ENCODE measurements around the gene MAMLD1.

DNA sequence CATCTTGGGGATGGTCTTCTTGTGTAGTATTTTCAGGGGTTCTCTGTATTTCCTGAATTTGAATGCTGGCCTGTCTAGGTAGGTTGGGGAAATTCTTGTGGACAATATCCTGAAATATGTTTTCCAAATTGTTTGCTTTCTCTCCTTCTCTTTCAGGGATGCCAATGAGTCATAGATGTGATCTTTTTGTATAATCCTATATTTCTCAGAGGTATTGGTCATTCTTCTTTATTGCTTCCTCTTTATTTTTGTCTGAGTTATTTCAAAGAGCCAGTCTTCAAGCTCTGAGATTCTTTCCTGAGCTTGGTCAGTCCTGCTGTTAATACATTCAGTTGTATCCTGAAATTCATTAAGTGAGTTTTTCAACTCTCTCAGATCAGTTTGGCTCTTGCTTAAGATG lies 73.1 kb downstream of the MAMLD1 start:
- TF ChIP-seq, protein P1, sequence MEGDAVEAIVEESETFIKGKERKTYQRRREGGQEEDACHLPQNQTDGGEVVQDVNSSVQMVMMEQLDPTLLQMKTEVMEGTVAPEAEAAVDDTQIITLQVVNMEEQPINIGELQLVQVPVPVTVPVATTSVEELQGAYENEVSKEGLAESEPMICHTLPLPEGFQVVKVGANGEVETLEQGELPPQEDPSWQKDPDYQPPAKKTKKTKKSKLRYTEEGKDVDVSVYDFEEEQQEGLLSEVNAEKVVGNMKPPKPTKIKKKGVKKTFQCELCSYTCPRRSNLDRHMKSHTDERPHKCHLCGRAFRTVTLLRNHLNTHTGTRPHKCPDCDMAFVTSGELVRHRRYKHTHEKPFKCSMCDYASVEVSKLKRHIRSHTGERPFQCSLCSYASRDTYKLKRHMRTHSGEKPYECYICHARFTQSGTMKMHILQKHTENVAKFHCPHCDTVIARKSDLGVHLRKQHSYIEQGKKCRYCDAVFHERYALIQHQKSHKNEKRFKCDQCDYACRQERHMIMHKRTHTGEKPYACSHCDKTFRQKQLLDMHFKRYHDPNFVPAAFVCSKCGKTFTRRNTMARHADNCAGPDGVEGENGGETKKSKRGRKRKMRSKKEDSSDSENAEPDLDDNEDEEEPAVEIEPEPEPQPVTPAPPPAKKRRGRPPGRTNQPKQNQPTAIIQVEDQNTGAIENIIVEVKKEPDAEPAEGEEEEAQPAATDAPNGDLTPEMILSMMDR (IDR thresholded peaks at IDR 0.05; ENCODE audit: low read depth, low read length, missing input control): no peak
- TF ChIP-seq, protein P2, sequence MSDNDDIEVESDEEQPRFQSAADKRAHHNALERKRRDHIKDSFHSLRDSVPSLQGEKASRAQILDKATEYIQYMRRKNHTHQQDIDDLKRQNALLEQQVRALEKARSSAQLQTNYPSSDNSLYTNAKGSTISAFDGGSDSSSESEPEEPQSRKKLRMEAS (IDR thresholded peaks at IDR 0.05): no peak
- TF ChIP-seq, protein P3, sequence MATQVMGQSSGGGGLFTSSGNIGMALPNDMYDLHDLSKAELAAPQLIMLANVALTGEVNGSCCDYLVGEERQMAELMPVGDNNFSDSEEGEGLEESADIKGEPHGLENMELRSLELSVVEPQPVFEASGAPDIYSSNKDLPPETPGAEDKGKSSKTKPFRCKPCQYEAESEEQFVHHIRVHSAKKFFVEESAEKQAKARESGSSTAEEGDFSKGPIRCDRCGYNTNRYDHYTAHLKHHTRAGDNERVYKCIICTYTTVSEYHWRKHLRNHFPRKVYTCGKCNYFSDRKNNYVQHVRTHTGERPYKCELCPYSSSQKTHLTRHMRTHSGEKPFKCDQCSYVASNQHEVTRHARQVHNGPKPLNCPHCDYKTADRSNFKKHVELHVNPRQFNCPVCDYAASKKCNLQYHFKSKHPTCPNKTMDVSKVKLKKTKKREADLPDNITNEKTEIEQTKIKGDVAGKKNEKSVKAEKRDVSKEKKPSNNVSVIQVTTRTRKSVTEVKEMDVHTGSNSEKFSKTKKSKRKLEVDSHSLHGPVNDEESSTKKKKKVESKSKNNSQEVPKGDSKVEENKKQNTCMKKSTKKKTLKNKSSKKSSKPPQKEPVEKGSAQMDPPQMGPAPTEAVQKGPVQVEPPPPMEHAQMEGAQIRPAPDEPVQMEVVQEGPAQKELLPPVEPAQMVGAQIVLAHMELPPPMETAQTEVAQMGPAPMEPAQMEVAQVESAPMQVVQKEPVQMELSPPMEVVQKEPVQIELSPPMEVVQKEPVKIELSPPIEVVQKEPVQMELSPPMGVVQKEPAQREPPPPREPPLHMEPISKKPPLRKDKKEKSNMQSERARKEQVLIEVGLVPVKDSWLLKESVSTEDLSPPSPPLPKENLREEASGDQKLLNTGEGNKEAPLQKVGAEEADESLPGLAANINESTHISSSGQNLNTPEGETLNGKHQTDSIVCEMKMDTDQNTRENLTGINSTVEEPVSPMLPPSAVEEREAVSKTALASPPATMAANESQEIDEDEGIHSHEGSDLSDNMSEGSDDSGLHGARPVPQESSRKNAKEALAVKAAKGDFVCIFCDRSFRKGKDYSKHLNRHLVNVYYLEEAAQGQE (IDR thresholded peaks at IDR 0.05): no peak
- TF ChIP-seq SP1 (IDR thresholded peaks at IDR 0.05) (no peak), GABPA (IDR thresholded peaks at IDR 0.05 in 1 of 2, conservative IDR thresholded peaks at IDR 0.05 in 1 of 2) (no peak), TAF1 (conservative IDR thresholded peaks at IDR 0.05) (no peak), RAD21 (IDR thresholded peaks at IDR 0.05) (no peak), JUND (IDR thresholded peaks at IDR 0.05) (no peak), YY1 (IDR thresholded peaks at IDR 0.05) (no peak), EGR1 (IDR thresholded peaks at IDR 0.05; ENCODE audit: low read depth in 2 of 2) (no peak), FOXA1 (IDR thresholded peaks at IDR 0.05) (no peak), RXRA (IDR thresholded peaks at IDR 0.05) (no peak), HNF4G (IDR thresholded peaks at IDR 0.05) (no peak)
- TF ChIP-seq, protein P4, sequence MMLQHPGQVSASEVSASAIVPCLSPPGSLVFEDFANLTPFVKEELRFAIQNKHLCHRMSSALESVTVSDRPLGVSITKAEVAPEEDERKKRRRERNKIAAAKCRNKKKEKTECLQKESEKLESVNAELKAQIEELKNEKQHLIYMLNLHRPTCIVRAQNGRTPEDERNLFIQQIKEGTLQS (IDR thresholded peaks at IDR 0.05): no peak
